HCT116 (cell line): Measurements from ENCODE around the gene TNRC6B. TPM values are rescaled to one million over a fixed set of nuclear protein-coding genes. Genes with fewer than 3 reads are reported as not detected.
"Not testable (repeated sequence)": the region's sequence is repeated elsewhere in the genome, so short reads cannot be mapped to it uniquely, and the experiment has no call there.

ENCODE experiments used
- ATAC-seq: fragments of 200-7000 bp; cut with Tn5 transposase; 2 replicates; pipeline ENCODE4 v1.9.1; 2020; ENCODE audit warnings: mild to moderate bottlenecking, moderate library complexity
- BruUV-seq: library from RNA; stranded (reverse); fragments of 400-500 nt; replicated peaks from 2 replicates; lab custom pipeline; 2021; lab: Mats Ljungman, UMichigan
- CTCF ChIA-PET: fragments of 300-600 bp; sonication (Branson Sonifier 250); formaldehyde crosslinking; loops from one replicate; lab custom pipeline; 2021; ENCODE audit warnings: antibody characterized with exemption; lab: Charles Lee
- POLR2A ChIA-PET: fragments of 300-600, 350-600 bp; sonication (Branson Sonifier 250); formaldehyde crosslinking; loops from one replicate; lab custom pipeline; 2021; ENCODE audit warnings: antibody characterized with exemption; lab: Charles Lee
- RAD21 ChIA-PET, 2 experiments: fragments of 300-600 bp; sonication (Branson Sonifier 250); formaldehyde crosslinking; loops; one replicate each; lab custom pipeline; 2023; ENCODE audit warnings: low total read pairs in 2 of 2; ENCODE audit not compliant: uncharacterized antibody in 2 of 2, unreplicated experiment in 2 of 2, low non-redundant PET in 1 of 2; lab: Charles Lee
- DNase-seq: peaks from one replicate; pipeline ENCODE4 v3.0.0-alpha.2; 2010; ENCODE audit warnings: low read depth, low spot score
- H2AFZ ChIP-seq: fragments of 200-600 bp; shearing (Covaris generic), sonication (generic); 2 replicates; pipeline ENCODE4 v1.6.1; 2017; ENCODE audit warnings: low read depth, mixed run types, mixed read lengths, antibody characterized with exemption, low read length; ENCODE audit not compliant: poor library complexity, severe bottlenecking
- H3K27ac ChIP-seq: 2 replicates; pipeline ENCODE4 v1.5.1; 2012; ENCODE audit warnings: low read depth, low read length
- H3K27me3 ChIP-seq: fragments of 200-600 bp; sonication (generic); 2 replicates; pipeline ENCODE4 v1.6.1; 2016; ENCODE audit warnings: mixed run types, low read length, mixed read lengths; ENCODE audit not compliant: insufficient read depth
- H3K36me3 ChIP-seq, 2 experiments: fragments of 200-500 bp in 1 of 2; fragments of 200-600 bp in 1 of 2; sonication (Bioruptor generic) in 1 of 2; sonication (generic) in 1 of 2; 2 replicates each; pipeline versions ENCODE4 v1.5.1 to v1.6.1; 2014 to 2016; ENCODE audit warnings: low read length in 2 of 2, inconsistent platforms in 1 of 2, mixed read lengths in 1 of 2, mixed run types in 1 of 2; ENCODE audit not compliant: insufficient read depth in 2 of 2, control insufficient read depth in 1 of 2
- H3K4me1 ChIP-seq, 2 experiments: fragments of 200-600 bp in 1 of 2; sonication (generic) in 1 of 2; 2 replicates each; pipeline versions ENCODE4 v1.5.1 to v1.6.1; 2012 to 2017; ENCODE audit warnings: low read length in 2 of 2, inconsistent platforms in 1 of 2, mild to moderate bottlenecking in 1 of 2, mixed read lengths in 1 of 2, mixed run types in 1 of 2, moderate library complexity in 1 of 2; ENCODE audit not compliant: insufficient read depth in 2 of 2, control insufficient read depth in 1 of 2
- H3K4me2 ChIP-seq: fragments of 200-600 bp; sonication (generic); 2 replicates; pipeline ENCODE4 v1.6.1; 2017; ENCODE audit warnings: mixed run types, low read length, mixed read lengths
- H3K4me3 ChIP-seq, 2 experiments: fragments of 200-600 bp in 1 of 2; sonication (generic) in 1 of 2; replicated peaks in 1 of 2; 2 replicates each; pipeline ENCODE4 v1.5.1; 2011 to 2016; ENCODE audit warnings: low read length in 2 of 2, control low read depth in 1 of 2, low read depth in 1 of 2, mild to moderate bottlenecking in 1 of 2, mixed read lengths in 1 of 2, mixed run types in 1 of 2
- H3K79me2 ChIP-seq: fragments of 200-600 bp; sonication (generic); 2 replicates; pipeline ENCODE4 v1.6.1; 2017; ENCODE audit warnings: mild to moderate bottlenecking, mixed run types, low read length, moderate library complexity, mixed read lengths; ENCODE audit not compliant: insufficient read depth
- H3K9ac ChIP-seq: fragments of 200-600 bp; sonication (generic); 2 replicates; pipeline ENCODE4 v1.6.1; 2016; ENCODE audit warnings: low read length, mixed read lengths
- H3K9me2 ChIP-seq: fragments of 200-600 bp; sonication (generic), shearing (Covaris generic); 2 replicates; pipeline ENCODE4 v1.6.1; 2017; ENCODE audit warnings: mixed run types, mild to moderate bottlenecking, moderate library complexity; ENCODE audit not compliant: insufficient read depth
- H3K9me3 ChIP-seq, 2 experiments: fragments of 200-500 bp in 1 of 2; fragments of 200-600 bp in 1 of 2; sonication (Bioruptor generic) in 1 of 2; sonication (generic) in 1 of 2; 2 replicates each; pipeline ENCODE4 v1.6.1; 2014 to 2017; ENCODE audit warnings: low read length in 2 of 2, mixed read lengths in 2 of 2, inconsistent platforms in 1 of 2, low read depth in 1 of 2, mild to moderate bottlenecking in 1 of 2, mixed run types in 1 of 2, moderate library complexity in 1 of 2; ENCODE audit not compliant: control insufficient read depth in 1 of 2, insufficient read depth in 1 of 2
- H4K20me1 ChIP-seq: fragments of 200-600 bp; sonication (generic), shearing (Covaris generic); 2 replicates; pipeline ENCODE4 v1.6.1; 2017; ENCODE audit warnings: mixed run types, mild to moderate bottlenecking, moderate library complexity; ENCODE audit not compliant: insufficient read depth
- ELF1 ChIP-seq: IDR thresholded peaks from 2 replicates; pipeline ENCODE4 v1.6.1; 2012; ENCODE audit warnings: low read depth, borderline replicate concordance
- JUND ChIP-seq: IDR thresholded peaks from 2 replicates; pipeline ENCODE4 v1.6.1; 2012
- SIN3A ChIP-seq: IDR thresholded peaks from 2 replicates; pipeline ENCODE4 v1.6.1; 2012; ENCODE audit warnings: low read depth
- TCF7L2 ChIP-seq: IDR thresholded peaks from 2 replicates; pipeline ENCODE4 v1.7.0; 2011; ENCODE audit warnings: borderline replicate concordance, inconsistent platforms; ENCODE audit not compliant: insufficient read depth, insufficient read length; ENCODE audit errors: extremely low read depth
- YY1 ChIP-seq: IDR thresholded peaks from 2 replicates; pipeline ENCODE4 v1.6.1; 2011; ENCODE audit warnings: low read length, low read depth, moderate library complexity, mild to moderate bottlenecking; ENCODE audit not compliant: insufficient replicate concordance; ENCODE audit errors: extremely low read depth
- ZFX ChIP-seq: fragments of 450-650 bp; IDR thresholded peaks from 2 replicates; pipeline ENCODE4 v1.6.1; 2017
- ZNF274 ChIP-seq: fragments of 200-500 bp; sonication (Bioruptor generic); IDR thresholded peaks from 2 replicates; pipeline ENCODE4 v1.6.1; 2014; ENCODE audit warnings: mild to moderate bottlenecking, low read depth, low read length, inconsistent platforms
- intact Hi-C: fragments of 100-400 bp; cut with micrococcal nuclease; formaldehyde crosslinking; loops from 2 replicates; pipeline ENCODE4 v1.10.0; 2022
- total RNA-seq: library from RNA; stranded (reverse); gene quantifications from one replicate; pipeline ENCODE4 v1.2.1, GENCODE V29; 2021; ENCODE audit not compliant: unreplicated experiment
- TF ChIP-seq, protein P1 (sequence below): IDR thresholded peaks from 2 replicates; pipeline ENCODE4 v1.6.1; 2012
- TF ChIP-seq, protein P2 (sequence below): IDR thresholded peaks from 2 replicates; pipeline ENCODE4 v1.6.1; 2012
- TF ChIP-seq, protein P3 (sequence below): IDR thresholded peaks from 2 replicates; pipeline ENCODE4 v1.6.1; 2012; ENCODE audit warnings: low read depth

TNRC6B gene
- total RNA-seq, 1 experiment from 2014 or later: 29.8 TPM

DNA sequence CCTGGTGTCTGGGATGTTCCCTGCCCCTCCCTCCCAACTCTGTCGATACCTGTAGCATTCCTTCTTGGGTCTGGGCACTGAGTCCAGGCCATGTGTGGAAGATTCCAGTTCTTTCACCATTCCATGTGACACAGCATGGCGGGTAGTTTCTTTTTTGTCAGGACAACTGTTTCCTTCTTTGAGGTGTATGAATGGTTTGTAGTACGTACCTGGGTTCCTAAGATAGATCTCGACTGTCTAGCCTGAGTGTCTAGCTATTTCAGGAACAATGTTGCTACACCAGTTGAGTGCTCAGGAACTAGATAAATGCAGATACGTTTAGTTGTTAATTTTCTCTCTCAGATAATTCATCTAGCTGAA lies 43.3 kb downstream of the TNRC6B start:
- Histone ChIP-seq H4K20me1 (no peaks in the 10 kb centered on the region), H3K4me3 (no peak overlapping the region), H2AFZ (no peak overlapping the region), H3K79me2 (peaks cover 26% of the 10 kb centered on the region), H3K4me1 (no peaks in the 10 kb centered on the region), H3K27me3 (no peaks in the 10 kb centered on the region), H3K9me2 (no peaks in the 10 kb centered on the region), H3K36me3 (no peaks in the 10 kb centered on the region), H3K9me3 (no peaks in the 10 kb centered on the region), H3K9ac (no peak overlapping the region), H3K27ac (no peak overlapping the region), H3K4me2 (no peak overlapping the region)
- no TSS peak for BruUV-seq
- no peak for ATAC-seq
- ChIA-PET CTCF (no interaction called here), RAD21 (interaction anchor here in 1 of 2 experiments (0.6 kb wide), 1 partner anchor 21 kb away, joined by 4 read pairs; no protein-coding TSS in a partner anchor), POLR2A (no interaction called here)
- DNase-seq: no peak
- TF ChIP-seq, protein P1, sequence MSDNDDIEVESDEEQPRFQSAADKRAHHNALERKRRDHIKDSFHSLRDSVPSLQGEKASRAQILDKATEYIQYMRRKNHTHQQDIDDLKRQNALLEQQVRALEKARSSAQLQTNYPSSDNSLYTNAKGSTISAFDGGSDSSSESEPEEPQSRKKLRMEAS: no peak
- intact Hi-C loops: no loop called here

DNA sequence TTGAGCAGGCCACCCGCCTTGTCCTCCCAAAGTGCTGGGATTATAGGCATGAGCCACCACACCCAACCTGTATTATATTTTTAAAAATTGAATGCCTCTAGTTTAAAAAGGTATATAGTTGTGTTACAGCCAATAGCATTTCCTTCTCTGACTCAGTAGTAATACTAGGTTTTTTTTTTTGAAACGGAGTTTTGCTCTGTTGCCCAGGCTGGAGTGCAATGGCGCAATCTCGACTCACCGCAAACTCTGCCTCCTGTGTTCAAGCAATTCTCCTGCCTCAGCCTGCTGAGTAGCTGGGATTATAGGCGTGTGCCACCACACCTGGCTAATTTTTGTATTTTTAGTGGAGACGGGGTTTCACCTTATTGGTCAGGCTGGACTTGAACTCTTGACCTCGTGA lies 45.3 kb downstream of the TNRC6B start:
- H3K9me3 ChIP-seq, H3K4me1 ChIP-seq, H3K9ac ChIP-seq, H3K9me2 ChIP-seq, H3K4me2 ChIP-seq, H2AFZ ChIP-seq, H3K27me3 ChIP-seq, H3K36me3 ChIP-seq, RAD21 ChIA-PET, DNase-seq, CTCF ChIA-PET, BruUV-seq, POLR2A ChIA-PET, ATAC-seq, H3K27ac ChIP-seq, H3K4me3 ChIP-seq, intact Hi-C loops, H4K20me1 ChIP-seq: not testable (repeated sequence)
- peaks cover 37% of the 10 kb centered on the region for H3K79me2 ChIP-seq

DNA sequence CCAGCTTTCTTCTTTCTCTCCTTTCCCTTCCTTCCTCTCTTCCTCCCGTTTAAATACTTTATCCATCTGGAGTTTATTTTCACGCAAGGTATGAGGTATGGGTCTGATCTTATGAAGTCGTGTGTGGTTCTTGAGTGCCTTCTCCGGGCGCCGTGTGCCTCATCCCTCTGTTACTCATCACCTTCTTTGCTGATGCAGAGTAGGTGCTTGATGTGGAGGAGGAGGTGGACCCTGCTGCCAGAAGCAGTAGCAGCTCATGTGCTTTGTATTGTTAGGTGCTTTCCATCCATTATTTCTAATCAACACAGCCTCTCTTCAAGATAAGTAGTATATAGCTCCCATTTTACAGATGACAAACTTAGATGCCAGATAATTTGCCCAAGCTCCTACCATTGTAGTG lies 47.0 kb downstream of the TNRC6B start:
- Histone ChIP-seq H3K36me3 (no peaks in the 10 kb centered on the region), H3K9ac (no peak overlapping the region), H3K4me2 (no peak overlapping the region), H2AFZ (no peak overlapping the region), H3K9me2 (no peaks in the 10 kb centered on the region), H3K27me3 (no peaks in the 10 kb centered on the region), H3K27ac (no peak overlapping the region), H3K4me3 (no peak overlapping the region), H3K9me3 (no peaks in the 10 kb centered on the region), H4K20me1 (no peaks in the 10 kb centered on the region), H3K79me2 (peaks cover 34% of the 10 kb centered on the region), H3K4me1 (no peaks in the 10 kb centered on the region)
- BruUV-seq: no TSS peak
- intact Hi-C loops: no loop called here
- ChIA-PET CTCF (no interaction called here), POLR2A (no interaction called here), RAD21 (no interaction called here)
- DNase-seq (no peak), ATAC-seq (no peak)
- TF ChIP-seq, protein P1: no peak
- no peak for TF ChIP-seq TCF7L2
- no peak for TF ChIP-seq ZNF274
- TF ChIP-seq, protein P2, sequence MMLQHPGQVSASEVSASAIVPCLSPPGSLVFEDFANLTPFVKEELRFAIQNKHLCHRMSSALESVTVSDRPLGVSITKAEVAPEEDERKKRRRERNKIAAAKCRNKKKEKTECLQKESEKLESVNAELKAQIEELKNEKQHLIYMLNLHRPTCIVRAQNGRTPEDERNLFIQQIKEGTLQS: no peak
- no peak for TF ChIP-seq YY1
- TF ChIP-seq SIN3A: no peak
- TF ChIP-seq, protein P3, sequence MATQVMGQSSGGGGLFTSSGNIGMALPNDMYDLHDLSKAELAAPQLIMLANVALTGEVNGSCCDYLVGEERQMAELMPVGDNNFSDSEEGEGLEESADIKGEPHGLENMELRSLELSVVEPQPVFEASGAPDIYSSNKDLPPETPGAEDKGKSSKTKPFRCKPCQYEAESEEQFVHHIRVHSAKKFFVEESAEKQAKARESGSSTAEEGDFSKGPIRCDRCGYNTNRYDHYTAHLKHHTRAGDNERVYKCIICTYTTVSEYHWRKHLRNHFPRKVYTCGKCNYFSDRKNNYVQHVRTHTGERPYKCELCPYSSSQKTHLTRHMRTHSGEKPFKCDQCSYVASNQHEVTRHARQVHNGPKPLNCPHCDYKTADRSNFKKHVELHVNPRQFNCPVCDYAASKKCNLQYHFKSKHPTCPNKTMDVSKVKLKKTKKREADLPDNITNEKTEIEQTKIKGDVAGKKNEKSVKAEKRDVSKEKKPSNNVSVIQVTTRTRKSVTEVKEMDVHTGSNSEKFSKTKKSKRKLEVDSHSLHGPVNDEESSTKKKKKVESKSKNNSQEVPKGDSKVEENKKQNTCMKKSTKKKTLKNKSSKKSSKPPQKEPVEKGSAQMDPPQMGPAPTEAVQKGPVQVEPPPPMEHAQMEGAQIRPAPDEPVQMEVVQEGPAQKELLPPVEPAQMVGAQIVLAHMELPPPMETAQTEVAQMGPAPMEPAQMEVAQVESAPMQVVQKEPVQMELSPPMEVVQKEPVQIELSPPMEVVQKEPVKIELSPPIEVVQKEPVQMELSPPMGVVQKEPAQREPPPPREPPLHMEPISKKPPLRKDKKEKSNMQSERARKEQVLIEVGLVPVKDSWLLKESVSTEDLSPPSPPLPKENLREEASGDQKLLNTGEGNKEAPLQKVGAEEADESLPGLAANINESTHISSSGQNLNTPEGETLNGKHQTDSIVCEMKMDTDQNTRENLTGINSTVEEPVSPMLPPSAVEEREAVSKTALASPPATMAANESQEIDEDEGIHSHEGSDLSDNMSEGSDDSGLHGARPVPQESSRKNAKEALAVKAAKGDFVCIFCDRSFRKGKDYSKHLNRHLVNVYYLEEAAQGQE: no peak
- TF ChIP-seq ZFX: no peak
- no peak for TF ChIP-seq ELF1
- no peak for TF ChIP-seq JUND
